NCI-H2196 treated with DMSO at 0.1 percent for 48 hours (cell line): Measurements from ENCODE around the gene RPUSD4.

ENCODE experiments used
- DNase-seq: peaks from one replicate; lab custom pipeline; 2025; ENCODE audit not compliant: unreplicated experiment; lab: John Stamatoyannopoulos, UW

Gene RPUSD4

GRCh38 chr11:126159719-126160344 lies 51.6 kb downstream of the RPUSD4 start:
- DNase-seq, result no peak

GRCh38 chr11:126158054-126158791 lies 53.2 kb downstream of the RPUSD4 start:
- DNase-seq, result no peak

- no peak for DNase-seq
Measured at GRCh38 chr11:126157326-126158030, 54.0 kb downstream of the RPUSD4 start.

GRCh38 chr11:126156814-126157213 lies 54.6 kb downstream of the RPUSD4 start:
- DNase-seq, result no peak

GRCh38 chr11:126155402-126156187 lies 55.9 kb downstream of the RPUSD4 start:
- no peak for DNase-seq

GRCh38 chr11:126154691-126155090 lies 56.8 kb downstream of the RPUSD4 start:
- no peak for DNase-seq

GRCh38 chr11:126153972-126154371 lies 57.5 kb downstream of the RPUSD4 start:
- DNase-seq, result no peak

- no peak for DNase-seq
Measured at GRCh38 chr11:126153006-126153405, 58.4 kb downstream of the RPUSD4 start.

GRCh38 chr11:126152586-126152985 lies 58.9 kb downstream of the RPUSD4 start:
- no peak for DNase-seq

- DNase-seq, result no peak
Measured at GRCh38 chr11:126152152-126152551, 59.3 kb downstream of the RPUSD4 start.
